ENCODE data around the gene MAP3K20.

- TF ChIP-seq CTCF (IDR thresholded peaks at IDR 0.05), result no peak
- TF ChIP-seq EP300 (IDR thresholded peaks at IDR 0.05; ENCODE audit: low read depth), result no peak
- no peak for TF ChIP-seq POLR2A (IDR thresholded peaks at IDR 0.05)
These were observed 166.0 kb downstream of the MAP3K20 start for GRCh38 chr2:173241643-173242042.

Measured in transverse colon (tissue), 3 donors.